Measurements from ENCODE around the gene FAT1. TPM values are rescaled to one million over a fixed set of nuclear protein-coding genes. Genes with fewer than 3 reads are reported as not detected.
A peak's percentile ranks its signal among the peaks of the same experiment; 100 is the strongest.

FAT1 gene
- total RNA-seq: 1 to 10 TPM; 2.3 to 9.7 (median 4.8) TPM

GRCh38 chr4:186723292-186724057, at the start of gene FAT1:
Gene FAT1, minus strand, starts transcription at chr4:186723856. Its CDS starts 14,029 bp downstream, at chr4:186709827.
- Histone ChIP-seq H3K4me3 (peak within 1 kb of the TSS; percentile 62 to 75 (median 68)), H3K27me3 (peaks cover 17 to 60% (median 51%) of the 10 kb centered on the region in 3 donors), H3K9me3 (peaks cover 0 to 2% (median 0%) of the 10 kb centered on the region in 3 donors), H3K4me1 (peaks cover 0 to 12% of the 10 kb centered on the region in 2 donors), H3K36me3 (no peaks in the 10 kb centered on the region), H3K27ac (peak within 1 kb of the TSS; percentile 70 to 79 (median 76))
- DNase-seq (peak in 1 of 2 donors; percentile 21), ATAC-seq (peak; percentile 39 to 55)
- TF ChIP-seq POLR2A (IDR thresholded peaks at IDR 0.05) (peak in 1 of 2 donors; percentile 23), CTCF (IDR thresholded peaks at IDR 0.05 in 4 of 5, conservative IDR thresholded peaks at IDR 0.05 in 1 of 5) (no peak)
- intact Hi-C loops (cut with DNase I; ENCODE audit: low total_unique reads) (loop anchor here (1.0 to 10.0 kb wide), 3 partner anchors 54 to 221 kb away; no protein-coding TSS in a partner anchor), in situ Hi-C loops (cut with MboI; ENCODE audit: low sequenced_read_pairs in 4 of 4) (no loop called here)

- H3K27ac ChIP-seq: no peak overlapping the region
- H3K9me3 ChIP-seq: no peaks in the 10 kb centered on the region
- TF ChIP-seq POLR2A (IDR thresholded peaks at IDR 0.05) (no peak), CTCF (IDR thresholded peaks at IDR 0.05 in 4 of 5, conservative IDR thresholded peaks at IDR 0.05 in 1 of 5) (no peak)
- no peaks in the 10 kb centered on the region for H3K27me3 ChIP-seq
- no peaks in the 10 kb centered on the region for H3K36me3 ChIP-seq
- DNase-seq (no peak), ATAC-seq (no peak)
- intact Hi-C loops (cut with DNase I; ENCODE audit: low total_unique reads): no loop called here
- H3K4me1 ChIP-seq: no peaks in the 10 kb centered on the region
- in situ Hi-C loops (cut with MboI; ENCODE audit: low sequenced_read_pairs in 4 of 4): no loop called here
- H3K4me3 ChIP-seq: no peak overlapping the region
Observed at GRCh38 chr4:186772936-186773487, 49.4 kb upstream of the FAT1 start.

- Histone ChIP-seq H3K9me3 (no peaks in the 10 kb centered on the region), H3K4me1 (no peaks in the 10 kb centered on the region), H3K27ac (no peak overlapping the region), H3K36me3 (no peaks in the 10 kb centered on the region), H3K4me3 (no peak overlapping the region), H3K27me3 (no peaks in the 10 kb centered on the region)
- TF ChIP-seq CTCF (IDR thresholded peaks at IDR 0.05 in 4 of 5, conservative IDR thresholded peaks at IDR 0.05 in 1 of 5) (no peak), POLR2A (IDR thresholded peaks at IDR 0.05) (no peak)
- DNase-seq (no peak), ATAC-seq (no peak)
- in situ Hi-C loops (cut with MboI; ENCODE audit: low sequenced_read_pairs in 4 of 4): no loop called here
- intact Hi-C loops (cut with DNase I; ENCODE audit: low total_unique reads): no loop called here
Observed at GRCh38 chr4:186771624-186772023, 48.0 kb upstream of the FAT1 start.

GRCh38 chr4:186770481-186771175, 47.0 kb upstream of the FAT1 start:
- Histone ChIP-seq H3K4me3 (no peak overlapping the region), H3K27me3 (no peaks in the 10 kb centered on the region), H3K36me3 (no peaks in the 10 kb centered on the region), H3K4me1 (no peaks in the 10 kb centered on the region), H3K9me3 (no peaks in the 10 kb centered on the region), H3K27ac (no peak overlapping the region)
- TF ChIP-seq POLR2A (IDR thresholded peaks at IDR 0.05) (no peak), CTCF (IDR thresholded peaks at IDR 0.05 in 4 of 5, conservative IDR thresholded peaks at IDR 0.05 in 1 of 5) (no peak)
- intact Hi-C loops (cut with DNase I; ENCODE audit: low total_unique reads): no loop called here
- DNase-seq: no peak
- in situ Hi-C loops (cut with MboI; ENCODE audit: low sequenced_read_pairs in 4 of 4): no loop called here
- no peak for ATAC-seq

Data from gastrocnemius medialis (tissue), 4 donors.